GM18499 (cell line): ENCODE data around the gene BEND4.

Experiments
- ATAC-seq: cut with Tn5 transposase; IDR thresholded peaks from one replicate; pipeline ENCODE4 v1.9.1; 2021; ENCODE audit warnings: moderate number of reproducible peaks; ENCODE audit not compliant: insufficient read depth, unreplicated experiment

BEND4 gene

DNA sequence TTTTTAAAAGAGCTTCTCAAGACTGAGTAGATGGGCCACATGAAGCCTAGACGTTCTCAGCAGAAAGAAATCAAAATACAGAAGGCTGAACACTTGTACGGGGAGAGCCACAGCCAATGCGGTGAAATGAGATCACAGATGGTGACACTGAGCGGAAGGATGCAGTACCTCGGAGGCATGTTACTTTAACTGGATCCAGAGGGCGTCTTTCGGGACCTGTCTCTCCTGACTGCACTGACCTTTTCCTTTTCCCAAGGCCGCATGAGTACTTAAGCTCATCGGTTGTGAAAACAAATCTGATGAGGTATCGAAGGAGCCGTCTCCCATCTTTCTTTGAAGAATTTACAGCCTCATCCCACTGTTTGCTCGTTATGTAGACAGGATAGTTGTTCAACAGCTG lies 32.6 kb downstream of the BEND4 start:
- ATAC-seq: no peak

GRCh38 chr4:42112846-42113245 lies 39.6 kb downstream of the BEND4 start:
- no peak for ATAC-seq

GRCh38 chr4:42104521-42104920 lies 47.9 kb downstream of the BEND4 start:
- ATAC-seq: no peak

DNA sequence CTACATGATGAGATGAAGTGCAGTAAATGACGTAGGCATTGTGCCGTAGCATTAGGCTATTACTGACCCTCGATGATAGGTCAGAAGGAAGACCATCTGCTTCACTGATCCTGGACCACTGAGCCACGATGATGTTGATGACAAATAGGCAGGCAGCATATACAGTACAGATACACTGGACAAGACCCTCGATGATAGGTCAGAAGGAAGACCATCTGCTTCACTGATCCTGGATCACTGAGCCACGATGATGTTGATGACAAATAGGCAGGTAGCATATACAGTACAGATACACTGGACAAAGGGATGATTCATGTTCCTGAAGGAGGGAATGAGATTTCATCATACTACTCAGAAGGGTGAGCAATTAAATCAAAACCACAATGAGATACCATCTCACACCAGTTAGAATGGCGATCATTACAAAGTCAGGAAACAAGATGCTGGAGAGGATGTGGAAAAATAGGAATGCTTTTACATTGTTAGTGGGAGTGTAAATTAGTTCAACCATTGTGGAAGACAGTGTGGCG lies 50.9 kb downstream of the BEND4 start:
- ATAC-seq: no peak

GRCh38 chr4:42088386-42088785 lies 64.1 kb downstream of the BEND4 start:
- no peak for ATAC-seq

GRCh38 chr4:42083816-42084215 lies 68.6 kb downstream of the BEND4 start:
- ATAC-seq: no peak

- no peak for ATAC-seq
These were observed 72.1 kb downstream of the BEND4 start for GRCh38 chr4:42080306-42080705.

DNA sequence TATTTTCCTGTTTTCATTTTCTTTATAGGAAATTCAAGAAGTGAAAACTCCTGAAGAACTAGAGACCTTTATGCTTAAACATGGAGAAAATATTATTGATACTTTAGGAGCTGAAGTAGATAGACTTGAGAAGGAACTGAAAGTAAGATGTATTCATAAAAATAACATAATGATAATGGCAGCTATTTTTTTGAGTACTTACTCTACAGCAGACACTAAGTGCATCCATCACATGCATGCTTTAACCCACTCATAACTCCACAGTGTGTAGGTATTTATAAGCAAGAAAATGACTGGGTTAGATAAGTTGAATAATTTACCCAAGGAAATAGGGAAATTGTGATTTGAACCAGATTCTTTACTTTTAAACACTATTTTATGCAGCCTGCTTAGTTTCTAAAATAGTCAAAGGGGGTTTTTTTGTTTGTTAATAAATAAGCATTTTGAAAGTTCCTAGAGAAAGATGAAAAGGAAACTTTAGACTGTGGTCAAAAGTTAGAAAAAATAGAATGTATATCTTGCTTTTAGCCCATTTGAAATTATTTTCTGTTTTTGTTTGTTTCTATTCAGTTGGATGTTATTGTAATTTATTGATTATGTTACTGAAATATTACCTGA lies 74.2 kb downstream of the BEND4 start:
- ATAC-seq: peak; percentile 87

GRCh38 chr4:42074294-42074693 lies 78.2 kb downstream of the BEND4 start:
- no peak for ATAC-seq

- ATAC-seq: no peak
These were observed 82.0 kb downstream of the BEND4 start for GRCh38 chr4:42070463-42070862.

GRCh38 chr4:42067264-42067663 lies 85.2 kb downstream of the BEND4 start:
- no peak for ATAC-seq

GRCh38 chr4:42066402-42066801 lies 86.1 kb downstream of the BEND4 start:
- ATAC-seq: no peak
